Suprapubic skin (tissue), 4 donors: ENCODE results near the gene LRCH1.

ENCODE experiments used
- EP300 ChIP-seq: sonication (generic); formaldehyde crosslinking; IDR thresholded peaks from one replicate; pipeline ENCODE4 v1.6.1; 2017; ENCODE audit warnings: antibody characterized with exemption
- POLR2A ChIP-seq, 2 donors: fragments of 450-650 bp; IDR thresholded peaks; one replicate each; pipeline ENCODE4 v1.6.1; 2017; ENCODE audit warnings: antibody characterized with exemption in 2 of 2, mild to moderate bottlenecking in 2 of 2, moderate library complexity in 2 of 2
- POLR2AphosphoS5 ChIP-seq, 3 donors: sonication (generic); formaldehyde crosslinking; IDR thresholded peaks; one replicate each; pipeline ENCODE4 v1.6.1; 2017; ENCODE audit warnings: antibody characterized with exemption in 3 of 3
- TF ChIP-seq, protein P1 (sequence below), 2 donors: fragments of 200-600 bp in 1 of 2; fragments of 450-650 bp in 1 of 2; sonication (generic) in 1 of 2; IDR thresholded peaks; one replicate each; pipeline ENCODE4 v1.5.1; 2016 to 2019; ENCODE audit warnings: antibody characterized with exemption in 2 of 2, mild to moderate bottlenecking in 1 of 2, moderate library complexity in 1 of 2

DNA sequence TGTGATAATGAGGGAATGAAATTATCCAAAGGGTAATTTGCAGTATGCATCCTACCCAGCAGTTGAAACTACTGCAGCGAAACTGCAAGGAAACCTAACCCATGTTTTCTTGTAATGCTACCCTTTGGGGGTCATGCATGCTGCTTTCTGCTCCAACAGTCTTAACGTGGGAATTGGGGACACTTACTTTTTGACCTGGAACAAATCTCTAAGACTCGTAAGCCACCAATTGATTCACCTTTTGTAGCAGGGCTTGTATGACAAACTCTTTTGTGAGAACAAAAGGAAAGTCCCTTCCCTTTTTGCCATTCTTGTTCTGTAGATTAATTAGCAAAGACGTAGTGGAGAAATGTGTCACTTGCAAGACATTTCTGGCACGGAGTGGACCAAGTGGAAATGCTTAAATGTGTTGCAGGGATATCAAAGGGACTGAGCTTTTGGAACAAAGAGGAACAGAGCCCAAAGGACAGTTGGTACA lies 27.4 kb downstream of the LRCH1 start:
- TF ChIP-seq, protein P1, sequence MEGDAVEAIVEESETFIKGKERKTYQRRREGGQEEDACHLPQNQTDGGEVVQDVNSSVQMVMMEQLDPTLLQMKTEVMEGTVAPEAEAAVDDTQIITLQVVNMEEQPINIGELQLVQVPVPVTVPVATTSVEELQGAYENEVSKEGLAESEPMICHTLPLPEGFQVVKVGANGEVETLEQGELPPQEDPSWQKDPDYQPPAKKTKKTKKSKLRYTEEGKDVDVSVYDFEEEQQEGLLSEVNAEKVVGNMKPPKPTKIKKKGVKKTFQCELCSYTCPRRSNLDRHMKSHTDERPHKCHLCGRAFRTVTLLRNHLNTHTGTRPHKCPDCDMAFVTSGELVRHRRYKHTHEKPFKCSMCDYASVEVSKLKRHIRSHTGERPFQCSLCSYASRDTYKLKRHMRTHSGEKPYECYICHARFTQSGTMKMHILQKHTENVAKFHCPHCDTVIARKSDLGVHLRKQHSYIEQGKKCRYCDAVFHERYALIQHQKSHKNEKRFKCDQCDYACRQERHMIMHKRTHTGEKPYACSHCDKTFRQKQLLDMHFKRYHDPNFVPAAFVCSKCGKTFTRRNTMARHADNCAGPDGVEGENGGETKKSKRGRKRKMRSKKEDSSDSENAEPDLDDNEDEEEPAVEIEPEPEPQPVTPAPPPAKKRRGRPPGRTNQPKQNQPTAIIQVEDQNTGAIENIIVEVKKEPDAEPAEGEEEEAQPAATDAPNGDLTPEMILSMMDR (IDR thresholded peaks at IDR 0.05), result no peak
- TF ChIP-seq POLR2AphosphoS5 (IDR thresholded peaks at IDR 0.05) (no peak), POLR2A (IDR thresholded peaks at IDR 0.05) (no peak), EP300 (no peak)
